ENCODE measurements around the gene MED4. TPM values are rescaled to one million over a fixed set of nuclear protein-coding genes. Genes with fewer than 3 reads are reported as not detected.
A peak's percentile ranks its signal among the peaks of the same experiment; 100 is the strongest.

MED4 gene
- total and polyA plus RNA-seq, 2 experiments from 2014 or later = 29.0 to 92.5 TPM

- H3K4me1 ChIP-seq (ENCODE audit: insufficient read depth) = peaks cover 8% of the 10 kb centered on the region; the same call in 1 of the 2 replicates
- peak overlapping the region; percentile 51 for H3K27ac Mint-ChIP-seq
- peak overlapping the region; percentile 2; the same call in 1 of the 3 replicates for H3K4me3 Mint-ChIP-seq
- peaks cover 10% of the 10 kb centered on the region; the same call in 2 of the 3 replicates for H3K4me1 Mint-ChIP-seq
- H4K20me1 ChIP-seq (replicated peaks; ENCODE audit: insufficient read depth) = no peaks in the 10 kb centered on the region
- no peaks in the 10 kb centered on the region for H3K36me3 ChIP-seq (ENCODE audit: insufficient read depth)
- H3K9me3 Mint-ChIP-seq = no peaks in the 10 kb centered on the region
- no peaks in the 10 kb centered on the region for H3K9me2 ChIP-seq (ENCODE audit: insufficient read depth)
- H3K4me3 ChIP-seq = no peak overlapping the region
- peak; percentile 88 for DNase-seq (ENCODE audit: low spot score)
- H3K27ac ChIP-seq (ENCODE audit: low read depth) = peak overlapping the region; percentile 14
- no peaks in the 10 kb centered on the region for H3K36me3 Mint-ChIP-seq (ENCODE audit: low read depth)
- no peaks in the 10 kb centered on the region for H3F3A ChIP-seq (replicated peaks; ENCODE audit: low read depth)
- H3K27me3 ChIP-seq (ENCODE audit: insufficient read depth) = no peaks in the 10 kb centered on the region
- TF ChIP-seq CREB1 (CRISPR knock-in tag; IDR thresholded peaks at IDR 0.05; ENCODE audit: low read depth) = no peak
- peak; percentile 65 to 79 for TF ChIP-seq CTCF (conservative IDR thresholded peaks at IDR 0.05; ENCODE audit: low read depth in 2 of 2)
- no peaks in the 10 kb centered on the region for H3K79me2 ChIP-seq (replicated peaks; ENCODE audit: insufficient read depth)
- H3K27me3 Mint-ChIP-seq (ENCODE audit: insufficient read depth, low read depth, poor library complexity) = no peaks in the 10 kb centered on the region
- peak overlapping the region; percentile 26 for H3K4me2 ChIP-seq
- peak; percentile 89 for ATAC-seq
- H2AFZ ChIP-seq = peak overlapping the region; percentile 49
Measured at GRCh38 chr13:48126944-48127830, 32.3 kb upstream of the MED4 start.

- H3K27me3 Mint-ChIP-seq (ENCODE audit: insufficient read depth, low read depth, poor library complexity) = no peaks in the 10 kb centered on the region
- Histone ChIP-seq H2AFZ (0 out of 2 replicates have a peak overlapping the region, but pooled peaks have one; percentile 23), H4K20me1 (replicated peaks; ENCODE audit: insufficient read depth) (no peaks in the 10 kb centered on the region), H3K36me3 (ENCODE audit: insufficient read depth) (no peaks in the 10 kb centered on the region), H3K4me1 (ENCODE audit: insufficient read depth) (peaks cover 8% of the 10 kb centered on the region; the same call in 1 of the 2 replicates), H3K27ac (ENCODE audit: low read depth) (no peak overlapping the region), H3K9me2 (ENCODE audit: insufficient read depth) (no peaks in the 10 kb centered on the region), H3K79me2 (replicated peaks; ENCODE audit: insufficient read depth) (no peaks in the 10 kb centered on the region), H3F3A (replicated peaks; ENCODE audit: low read depth) (no peaks in the 10 kb centered on the region), H3K4me2 (no peak overlapping the region), H3K4me3 (no peak overlapping the region), H3K27me3 (ENCODE audit: insufficient read depth) (no peaks in the 10 kb centered on the region)
- ATAC-seq = no peak
- no peak overlapping the region for H3K27ac Mint-ChIP-seq
- no peak for DNase-seq (ENCODE audit: low spot score)
- H3K4me3 Mint-ChIP-seq = no peak overlapping the region
- no peaks in the 10 kb centered on the region for H3K9me3 Mint-ChIP-seq
- no peaks in the 10 kb centered on the region for H3K36me3 Mint-ChIP-seq (ENCODE audit: low read depth)
- peaks cover 7% of the 10 kb centered on the region; the same call in 2 of the 3 replicates for H3K4me1 Mint-ChIP-seq
- TF ChIP-seq ZNF331 (CRISPR knock-in tag; IDR thresholded peaks at IDR 0.05; ENCODE audit: low read depth) (no peak), STAT1 (IDR thresholded peaks at IDR 0.05; ENCODE audit: unreplicated experiment) (no peak), NANOG (IDR thresholded peaks at IDR 0.05; ENCODE audit: borderline replicate concordance) (no peak), EZH2phosphoT487 (IDR thresholded peaks at IDR 0.05; ENCODE audit: unreplicated experiment) (no peak), EZH2 (IDR thresholded peaks at IDR 0.05; ENCODE audit: low read depth, unreplicated experiment) (no peak), POLR2AphosphoS5 (IDR thresholded peaks at IDR 0.05; ENCODE audit: low read depth) (no peak), CREB1 (CRISPR knock-in tag; IDR thresholded peaks at IDR 0.05; ENCODE audit: low read depth) (no peak), ETS1 (IDR thresholded peaks at IDR 0.05) (no peak), CTCF (conservative IDR thresholded peaks at IDR 0.05; ENCODE audit: low read depth in 2 of 2) (no peak)
Measured at GRCh38 chr13:48125794-48126228, 30.9 kb upstream of the MED4 start.
